Umbilical cord (tissue), 1 donor: Measurements from ENCODE around the gene CCL19. TPM values are rescaled to one million over a fixed set of nuclear protein-coding genes. Genes with fewer than 3 reads are reported as not detected.

ENCODE experiments used
- total RNA-seq: library from RNA; depleted of rRNA; stranded (reverse); fragments of >200 nt; gene quantifications from one replicate; pipeline ENCODE4 v1.2.3, GENCODE V29; 2014; ENCODE audit warnings: low replicate concordance; ENCODE audit not compliant: insufficient read depth

The CCL19 gene
- total RNA-seq, 1 donor from 2014 or later, result not detected

Other genes with a start within 250 kb of the CCL19 start
- 6.3 TPM for gene FAM219A, start 232.7 kb downstream of the CCL19 start, total RNA-seq
- gene DNAI1, start 232.5 kb downstream of the CCL19 start, total RNA-seq, result not detected
- gene ENHO, start 168.3 kb downstream of the CCL19 start, total RNA-seq, result not detected
- not detected for gene CNTFR, start 101.6 kb downstream of the CCL19 start, total RNA-seq
- 12.5 TPM for gene RPP25L, start 79.2 kb downstream of the CCL19 start, total RNA-seq
- 108 TPM for gene DCTN3, start 70.8 kb downstream of the CCL19 start, total RNA-seq
- not detected for gene ARID3C, start 62.2 kb downstream of the CCL19 start, total RNA-seq
- gene SIGMAR1, start 53.5 kb downstream of the CCL19 start, total RNA-seq, result 35.4 TPM
- gene GALT, start 44.6 kb downstream of the CCL19 start, total RNA-seq, result 33.9 TPM
- 53.2 TPM for gene IL11RA, start 39.1 kb downstream of the CCL19 start, total RNA-seq
- not detected for gene CCL27, start 28.6 kb downstream of the CCL19 start, total RNA-seq
- gene CCL21, start 18.9 kb upstream of the CCL19 start, total RNA-seq, result not detected